Adrenal gland (tissue), 5 donors: ENCODE data around the gene MTF2.

ENCODE experiments used
- CTCF ChIP-seq, 6 experiments: fragments of 450-650 bp in 4 of 6; fragments of 200-600 bp in 2 of 6; sonication (generic) in 1 of 6; IDR thresholded peaks; 1 replicate in 5 of 6; 2 replicates in 1 of 6; pipeline versions ENCODE4 v1.5.1 to v1.8.0; 2016 to 2021; ENCODE audit warnings: antibody characterized with exemption in 6 of 6, mild to moderate bottlenecking in 2 of 6, moderate library complexity in 1 of 6
- POLR2A ChIP-seq, 2 donors: fragments of 450-650 bp; IDR thresholded peaks; one replicate each; pipeline ENCODE4 v1.6.1; 2017; ENCODE audit warnings: antibody characterized with exemption in 2 of 2, mild to moderate bottlenecking in 2 of 2, moderate library complexity in 1 of 2
- donor health status: DM: no; HTN: no; CAD: no.

- TF ChIP-seq CTCF (IDR thresholded peaks at IDR 0.05) (no peak), POLR2A (IDR thresholded peaks at IDR 0.05) (no peak)
Observed at GRCh38 chr1:93081716-93082115, 2.6 kb downstream of the MTF2 start.
